Measurements from ENCODE around the gene E2F3. TPM values are rescaled to one million over a fixed set of nuclear protein-coding genes. Genes with fewer than 3 reads are reported as not detected.

E2F3 gene
- 1 to 10 TPM; 8.1 to 9.9 TPM for total RNA-seq
- long read RNA-seq, donor 1, partial matches to known transcripts: 1 of 5 reads
- long read RNA-seq, donor 1, other reads (novel, unspliced or antisense): 4 of 5 reads
- long read RNA-seq, donor 2, partial matches to known transcripts: 0 of 1 reads
- long read RNA-seq, donor 2, other reads (novel, unspliced or antisense): 1 of 1 reads

DNA sequence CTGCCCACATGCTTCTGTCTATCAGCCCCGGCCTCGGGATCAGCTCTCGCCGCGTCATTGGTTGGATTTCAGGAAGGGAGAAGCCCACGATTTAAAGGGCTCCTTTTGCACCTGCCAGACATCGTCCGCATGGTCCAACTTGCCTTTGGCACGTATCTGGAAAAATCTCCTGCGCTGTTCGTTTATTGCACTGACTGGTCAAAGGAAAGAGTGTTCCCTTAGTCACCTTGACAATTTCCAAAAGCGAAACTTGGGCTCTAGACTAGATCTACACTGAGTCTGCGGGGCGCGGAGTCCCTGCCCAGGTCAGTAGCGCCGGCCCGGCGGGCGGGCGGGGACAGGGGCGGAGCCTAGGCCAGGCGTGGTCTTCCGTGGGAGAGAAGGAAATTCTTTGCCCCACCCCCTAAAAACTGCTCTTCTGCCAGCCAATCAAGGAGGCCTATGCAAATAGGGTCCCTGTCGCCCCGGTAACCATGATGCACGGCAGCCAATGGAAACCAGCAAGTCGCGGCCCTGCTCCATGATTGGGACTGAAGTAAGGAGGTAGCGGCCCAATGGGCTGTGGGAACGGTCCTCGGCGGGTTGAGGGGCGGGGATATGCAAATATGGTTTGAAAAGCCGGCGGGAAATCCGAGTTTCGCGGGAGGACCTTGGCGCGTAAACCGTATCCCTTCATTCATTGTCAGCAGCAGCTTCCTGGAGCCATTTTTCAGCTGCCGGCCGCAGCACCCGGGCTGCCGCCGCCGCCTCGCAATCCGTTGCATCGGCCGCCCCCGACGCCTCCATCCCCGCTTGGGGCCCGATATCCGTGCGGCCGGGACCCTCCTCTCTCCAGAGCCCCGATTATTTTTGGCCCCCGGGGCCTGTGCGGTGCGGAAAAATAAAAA lies at the start of gene E2F3:
Gene E2F3, plus strand, starts transcription at position 675 of the 887 bp plus-strand sequence. CDS start 354 bp downstream, outside the sequence.
- intact Hi-C loops (cut with DNase I): loop anchor here in 1 of 2 donors (10.0 kb wide), 2 partner anchors 107 to 133 kb away; partner anchors contain the start of gene CDKAL1
- peak; percentile 100 for DNase-seq (ENCODE audit: low spot score)

DNA sequence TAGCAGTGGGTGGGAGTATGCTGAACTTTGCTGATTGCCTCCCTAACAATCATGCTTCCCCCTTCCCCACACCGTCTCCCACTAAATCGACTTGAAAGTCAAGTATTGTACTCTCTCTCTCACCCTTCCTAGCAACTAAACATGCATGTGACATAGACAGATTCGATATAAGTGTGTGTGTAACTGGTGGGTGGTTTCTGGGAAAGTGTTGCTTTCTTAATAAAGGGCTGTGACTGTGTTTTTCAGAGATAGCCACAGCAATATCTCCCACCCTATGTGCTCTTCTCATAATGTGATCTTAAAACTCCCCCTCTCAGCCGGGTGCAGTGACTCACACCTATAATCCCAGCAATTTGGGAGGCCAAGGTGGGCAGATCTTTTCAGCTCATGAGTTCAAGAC lies 49.3 kb upstream of the E2F3 start:
- no peak for DNase-seq (ENCODE audit: low spot score)
- intact Hi-C loops (cut with DNase I): no loop called here

DNA sequence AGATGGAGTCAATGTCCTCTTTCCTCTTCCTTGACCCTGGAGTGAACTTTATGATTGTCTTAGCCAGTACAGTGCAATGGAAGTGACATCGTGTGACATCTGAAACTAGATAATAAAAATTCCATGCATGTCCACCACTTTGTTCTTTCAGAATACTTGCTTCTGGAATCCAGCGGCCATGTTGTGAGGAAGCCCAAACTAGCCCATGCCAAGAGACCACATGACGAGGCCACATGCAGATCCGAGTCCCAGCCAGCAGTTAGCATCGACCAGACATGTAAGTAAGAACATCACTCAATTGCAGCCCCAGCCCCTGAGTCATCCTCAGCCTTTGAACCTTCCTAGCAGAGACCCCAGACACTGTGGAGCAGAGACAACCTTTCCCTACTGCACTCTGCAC lies 48.5 kb upstream of the E2F3 start:
- intact Hi-C loops (cut with DNase I): no loop called here
- DNase-seq (ENCODE audit: low spot score): no peak

DNA sequence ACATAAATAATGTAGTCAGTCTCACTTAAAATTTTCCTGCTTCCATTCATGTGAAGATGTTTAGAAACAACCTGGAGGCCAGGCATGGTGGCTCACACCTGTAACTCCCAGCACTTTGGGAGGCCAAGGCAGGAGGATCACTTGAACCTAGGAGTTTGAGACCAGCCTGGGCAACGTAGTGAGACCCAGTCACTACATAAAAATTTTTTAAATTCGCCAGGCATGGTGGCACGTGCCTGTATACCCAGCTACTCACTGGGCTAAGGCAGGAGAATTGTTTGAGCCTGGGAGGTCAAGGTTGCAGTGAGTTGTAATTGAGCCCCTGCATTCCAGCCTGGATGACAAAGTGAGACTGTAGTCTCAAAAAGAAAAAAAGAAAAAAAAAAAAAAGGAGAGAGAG lies 47.3 kb upstream of the E2F3 start:
- DNase-seq (ENCODE audit: low spot score): no peak
- intact Hi-C loops (cut with DNase I): loop anchor here in 1 of 2 donors (1.0 kb wide), 1 partner anchor 9 kb away; no protein-coding TSS in a partner anchor

DNA sequence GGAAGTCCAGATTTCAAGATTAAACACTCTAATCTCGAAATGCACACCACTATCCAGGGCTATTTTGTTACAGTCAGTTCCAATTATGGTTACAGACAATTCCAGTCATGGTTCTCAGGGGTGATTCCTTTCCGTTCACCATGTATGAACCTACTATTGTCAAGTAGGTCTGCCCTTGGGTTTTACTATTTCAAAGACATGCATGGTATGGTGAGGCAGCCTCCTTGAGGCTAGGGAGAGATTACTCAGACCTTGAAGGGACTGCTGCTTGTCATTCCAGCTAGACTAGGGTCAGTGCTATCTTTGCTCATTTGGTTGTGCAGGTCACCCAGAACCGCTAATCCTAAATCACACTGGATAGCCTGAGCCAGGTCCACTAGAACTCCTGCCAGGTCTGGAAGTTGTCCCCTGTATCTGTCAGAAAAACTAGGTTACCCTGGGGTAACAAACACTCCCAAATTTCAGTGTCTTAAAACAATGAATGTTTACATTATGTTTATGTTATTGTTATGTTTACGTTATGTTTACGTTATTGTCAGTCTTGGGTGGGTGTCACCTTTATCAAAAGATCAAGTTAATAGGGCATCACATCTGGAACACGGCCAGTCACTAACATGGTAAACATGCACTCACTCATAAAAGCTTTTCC lies 41.1 kb upstream of the E2F3 start:
- no peak for DNase-seq (ENCODE audit: low spot score)
- intact Hi-C loops (cut with DNase I): no loop called here

DNA sequence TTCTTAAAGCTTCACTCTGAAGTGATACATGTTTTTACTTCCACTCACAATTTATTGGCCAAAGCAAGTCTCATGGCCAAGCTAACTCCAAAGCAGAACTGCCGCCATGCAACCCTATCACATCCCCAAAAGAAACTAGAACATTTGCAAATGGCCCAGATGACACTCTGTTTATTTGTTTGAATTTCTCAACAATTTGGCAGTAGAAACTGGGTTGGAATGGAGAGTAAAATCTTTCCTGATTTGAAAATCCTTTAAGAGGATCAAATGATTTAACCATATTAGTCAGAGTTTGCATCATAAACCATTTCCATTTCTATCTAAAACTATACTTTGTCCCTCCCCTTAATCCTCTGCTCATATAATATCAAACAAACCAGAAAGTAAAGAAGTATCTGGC lies 39.1 kb upstream of the E2F3 start:
- DNase-seq (ENCODE audit: low spot score): no peak
- intact Hi-C loops (cut with DNase I): no loop called here

DNA sequence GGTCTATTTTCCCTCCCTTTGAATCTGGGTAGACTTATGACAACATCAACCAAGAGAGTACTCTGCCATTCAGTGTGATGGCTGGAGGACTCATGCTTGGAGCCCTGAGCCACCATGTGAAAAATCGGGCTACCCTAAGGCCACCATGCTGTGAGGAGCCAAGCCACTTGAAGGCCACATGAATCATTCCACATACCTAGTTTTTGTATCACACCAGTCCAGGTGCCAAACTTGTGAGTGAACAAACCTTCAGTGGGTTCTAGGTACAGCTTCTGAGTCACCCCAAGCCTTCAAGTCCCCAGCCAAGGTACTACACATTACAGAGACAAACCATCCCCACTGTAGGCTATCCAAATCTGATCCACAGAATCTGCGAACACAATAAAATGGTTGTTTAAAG lies 37.4 kb upstream of the E2F3 start:
- no peak for DNase-seq (ENCODE audit: low spot score)

DNA sequence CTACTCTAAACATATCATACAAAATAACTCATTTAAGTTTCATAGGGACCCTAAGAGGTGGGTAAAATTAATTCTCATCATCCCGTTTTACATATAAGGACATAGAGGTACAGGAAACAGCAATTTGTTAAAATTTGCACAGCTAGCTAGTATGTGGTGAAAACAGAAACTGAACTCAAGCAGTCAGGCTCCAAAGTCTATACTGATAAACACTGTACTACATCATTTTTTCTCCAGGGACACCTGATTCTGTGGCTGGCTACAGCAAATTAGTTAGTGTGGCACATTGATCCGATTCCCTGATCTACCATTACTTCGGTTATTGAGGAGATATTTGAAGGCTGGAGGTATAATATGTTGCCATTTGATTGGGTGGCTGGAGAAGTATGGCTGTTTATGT lies 36.2 kb upstream of the E2F3 start:
- intact Hi-C loops (cut with DNase I): no loop called here
- no peak for DNase-seq (ENCODE audit: low spot score)

More for the DNA sequence above, 37.4 kb upstream of the E2F3 start:
- intact Hi-C loops (cut with DNase I): no loop called here

DNA sequence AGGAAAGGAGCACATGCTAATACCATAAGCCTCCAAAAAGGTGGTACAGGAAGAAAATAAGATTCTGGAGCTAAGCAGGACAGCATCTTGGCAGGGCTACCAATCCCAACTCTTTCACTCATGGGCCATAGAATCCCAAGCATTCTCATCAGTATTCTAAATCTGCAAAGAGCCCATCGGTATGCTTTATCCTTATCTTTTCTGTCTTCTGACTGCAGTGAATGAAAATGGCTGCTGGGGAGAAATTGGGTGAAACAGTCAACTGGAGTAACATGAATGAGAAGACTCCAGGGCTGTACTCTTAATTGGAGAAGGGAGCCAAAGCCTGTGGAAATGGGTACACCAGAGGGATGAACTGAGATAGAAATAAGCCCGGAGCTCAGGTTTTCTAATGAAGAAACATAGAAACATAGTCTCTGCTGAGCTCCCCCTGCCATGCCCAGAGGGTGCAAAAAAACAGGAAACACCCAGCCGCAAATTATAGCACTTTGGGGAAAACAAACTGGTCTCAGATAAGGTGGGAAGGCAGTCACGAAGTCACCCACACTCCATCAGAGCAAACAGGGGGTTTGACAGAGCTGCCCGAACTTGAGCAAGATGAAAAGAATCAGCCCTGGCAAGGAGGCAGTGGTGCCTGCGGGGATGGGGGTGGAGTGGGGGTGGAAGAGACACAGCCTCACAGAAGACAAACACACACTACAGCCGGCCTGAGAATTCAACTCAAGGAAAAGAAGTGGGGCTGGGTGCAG lies 35.4 kb upstream of the E2F3 start:
- no peak for DNase-seq (ENCODE audit: low spot score)
- intact Hi-C loops (cut with DNase I): no loop called here

DNA sequence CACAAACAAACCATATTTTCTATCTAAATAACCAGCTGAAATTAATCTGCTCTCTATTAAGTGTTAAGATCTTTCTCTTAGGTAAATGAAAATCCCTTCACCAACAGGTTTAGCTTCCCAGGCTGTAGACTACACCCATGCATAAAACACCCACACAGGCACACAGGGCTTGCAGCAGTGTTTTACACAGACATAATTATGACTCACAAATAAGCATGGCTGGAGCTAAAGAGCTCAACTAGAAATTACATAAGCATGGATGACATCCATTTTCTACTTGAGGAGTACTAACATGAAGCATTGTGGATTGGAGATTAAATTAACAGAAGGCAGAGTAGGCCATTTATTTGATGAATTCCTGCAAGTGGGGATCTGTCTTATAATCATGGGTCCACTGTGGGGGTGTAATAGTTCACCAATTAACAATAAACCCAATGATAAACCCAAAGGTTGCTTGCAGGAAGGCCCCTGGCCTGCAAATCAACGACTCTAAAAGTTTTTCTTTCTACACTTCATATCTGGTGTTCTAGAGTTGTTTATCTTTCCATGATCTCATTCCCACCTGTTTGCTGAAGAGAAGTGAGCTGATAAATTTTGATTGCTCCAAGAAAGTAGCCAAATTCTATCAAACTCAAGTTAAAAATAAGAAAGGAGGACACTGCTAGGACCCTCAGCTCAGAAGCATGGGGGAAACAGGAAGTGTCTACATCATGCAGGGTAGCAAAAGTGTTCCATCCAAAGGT lies 33.8 kb upstream of the E2F3 start:
- intact Hi-C loops (cut with DNase I): no loop called here
- DNase-seq (ENCODE audit: low spot score): no peak

DNA sequence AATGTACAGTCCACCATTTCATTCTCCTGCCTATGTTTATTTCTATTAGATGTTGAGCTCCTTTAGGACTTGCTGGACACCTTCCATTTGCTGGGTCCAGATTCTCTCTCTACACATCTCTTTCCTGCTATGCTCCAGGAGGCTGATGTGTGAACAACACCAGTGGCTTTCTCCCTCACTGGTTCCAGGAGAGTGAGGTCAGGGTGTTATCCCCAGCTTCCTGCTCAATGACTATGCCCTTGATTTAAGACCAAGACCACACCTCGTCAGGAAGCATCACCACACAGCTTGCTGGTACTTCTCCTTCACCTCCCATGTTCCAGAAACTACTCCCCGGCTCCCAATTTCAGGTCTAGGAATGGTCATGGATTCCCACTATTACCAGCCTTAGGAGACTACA lies 31.3 kb upstream of the E2F3 start:
- intact Hi-C loops (cut with DNase I): no loop called here
- no peak for DNase-seq (ENCODE audit: low spot score)

DNA sequence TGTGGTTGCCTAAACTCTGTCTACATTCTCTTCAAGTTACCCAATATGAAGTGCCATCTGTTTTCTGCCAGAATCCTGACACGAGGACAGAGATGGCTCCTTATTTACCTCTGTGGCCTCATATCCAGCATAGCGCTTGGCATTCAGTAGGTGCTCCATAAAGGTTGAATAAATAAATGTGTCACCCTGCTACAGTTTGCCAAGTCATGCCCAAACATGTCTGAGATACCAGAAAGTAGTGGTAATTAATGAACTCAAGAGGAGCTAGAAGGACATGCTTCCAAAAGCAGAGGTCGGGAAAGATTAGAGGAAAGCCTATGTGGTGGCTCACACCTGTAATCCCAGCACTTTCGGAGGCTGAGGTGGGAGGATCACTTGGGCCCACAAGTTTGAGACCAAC lies 30.9 kb upstream of the E2F3 start:
- intact Hi-C loops (cut with DNase I): no loop called here
- no peak for DNase-seq (ENCODE audit: low spot score)

DNA sequence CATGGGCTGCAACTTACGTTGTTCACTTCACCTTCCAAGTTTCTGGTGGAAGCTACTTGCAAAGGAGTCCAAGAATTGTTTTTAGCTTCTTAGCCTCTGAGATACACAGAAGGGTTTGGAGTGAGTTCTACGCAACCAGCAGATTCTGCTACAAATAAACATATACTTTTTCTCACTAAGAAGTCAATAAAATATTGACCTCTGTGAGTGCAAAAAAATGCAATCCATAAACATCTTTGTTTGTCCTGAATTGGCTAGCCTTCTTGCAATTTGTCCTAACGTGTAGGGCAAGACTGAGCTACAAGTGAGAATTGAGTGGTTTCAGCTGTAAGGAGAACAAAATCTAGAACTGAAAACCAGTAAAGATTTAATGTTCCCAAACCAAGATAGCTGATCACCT lies 26.2 kb upstream of the E2F3 start:
- DNase-seq (ENCODE audit: low spot score): no peak

DNA sequence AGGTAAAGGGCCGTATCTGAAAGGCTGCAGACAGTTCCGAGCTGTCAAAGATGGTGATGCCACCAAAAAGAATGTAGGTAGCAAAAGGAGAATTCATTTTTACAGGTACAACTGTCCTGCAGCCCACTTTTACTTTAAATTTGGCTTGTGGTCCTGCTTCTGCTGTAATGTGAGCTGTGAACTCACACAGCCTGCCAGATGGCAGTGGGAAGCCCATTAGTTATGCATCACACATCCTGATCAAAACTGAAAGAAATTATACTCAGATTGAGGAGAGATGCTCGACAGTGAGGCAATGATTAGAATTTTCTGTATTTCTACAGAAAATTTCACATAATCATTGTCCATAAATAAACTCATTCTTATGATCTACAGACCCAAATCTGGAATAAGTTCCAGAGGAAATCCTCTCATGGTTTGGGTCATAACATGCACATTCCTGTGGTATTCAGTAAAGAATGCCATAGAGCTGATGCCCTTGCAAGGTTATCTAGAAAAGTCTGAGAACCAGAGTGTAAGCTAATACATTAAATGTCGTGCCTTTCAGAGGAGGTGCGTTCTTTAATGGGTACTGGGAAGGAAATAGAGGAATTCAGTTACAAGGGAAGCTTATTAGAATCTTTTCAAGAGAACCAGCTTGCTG lies 23.9 kb upstream of the E2F3 start:
- intact Hi-C loops (cut with DNase I): no loop called here
- DNase-seq (ENCODE audit: low spot score): no peak

More for the DNA sequence above, 26.2 kb upstream of the E2F3 start:
- intact Hi-C loops (cut with DNase I): no loop called here

DNA sequence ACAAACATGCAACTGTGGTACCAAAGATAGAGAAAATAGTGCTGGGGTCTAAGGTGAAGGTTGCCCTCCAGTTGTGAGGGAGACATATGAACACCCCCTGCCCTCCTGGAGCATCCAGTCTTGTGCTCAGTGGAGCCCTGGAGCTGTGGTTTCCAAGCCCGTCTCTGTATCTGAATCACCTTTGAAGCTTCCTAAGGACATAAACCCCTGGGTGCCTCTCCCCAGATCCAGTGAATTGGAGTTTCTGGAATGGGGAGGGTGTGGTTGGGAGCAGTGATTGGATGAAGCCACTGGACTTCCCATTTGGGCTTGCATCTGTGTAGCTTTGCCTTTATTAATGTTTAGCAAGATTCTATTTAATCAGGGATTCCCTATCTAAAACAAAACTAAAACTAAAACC lies 22.4 kb upstream of the E2F3 start:
- intact Hi-C loops (cut with DNase I): no loop called here
- no peak for DNase-seq (ENCODE audit: low spot score)

DNA sequence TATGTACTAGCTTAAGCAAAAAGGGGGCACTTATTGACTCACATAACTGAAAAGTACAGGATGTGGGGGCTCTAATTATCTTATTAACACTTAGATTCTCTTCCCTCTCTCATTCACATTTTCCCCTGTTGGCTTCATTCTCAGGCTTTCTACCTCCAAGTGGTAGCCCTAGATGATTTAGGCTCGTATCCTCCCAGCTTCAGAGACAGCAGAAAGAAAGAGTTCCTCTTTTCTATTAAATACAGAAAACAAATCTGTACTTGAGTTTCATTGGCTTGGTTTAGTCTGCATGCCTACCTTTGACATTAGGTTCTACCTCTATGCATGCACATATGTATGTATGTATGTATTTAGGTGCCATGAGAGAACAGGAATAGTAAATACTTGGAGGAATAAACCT lies 15.5 kb upstream of the E2F3 start:
- DNase-seq (ENCODE audit: low spot score): no peak
- intact Hi-C loops (cut with DNase I): no loop called here

DNA sequence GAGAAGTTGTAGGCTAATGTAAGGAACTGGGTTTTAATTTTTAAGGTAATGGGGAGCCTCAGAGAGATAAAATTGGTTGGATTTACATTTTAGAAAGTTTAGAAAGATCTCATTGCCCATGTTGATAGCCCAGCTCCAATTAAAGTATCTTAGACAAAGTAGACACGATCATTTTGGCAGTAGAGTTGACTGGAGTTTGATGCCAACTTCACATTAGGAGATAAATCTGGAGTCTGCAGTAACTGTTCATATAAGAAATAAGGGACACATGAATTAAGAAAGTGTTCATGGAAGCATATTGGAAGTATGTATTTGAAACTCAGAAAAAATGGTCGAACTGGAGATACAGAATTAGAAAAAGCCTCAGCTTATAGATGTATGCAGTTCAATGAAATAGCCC lies 12.6 kb upstream of the E2F3 start:
- DNase-seq (ENCODE audit: low spot score): no peak
- intact Hi-C loops (cut with DNase I): no loop called here

DNA sequence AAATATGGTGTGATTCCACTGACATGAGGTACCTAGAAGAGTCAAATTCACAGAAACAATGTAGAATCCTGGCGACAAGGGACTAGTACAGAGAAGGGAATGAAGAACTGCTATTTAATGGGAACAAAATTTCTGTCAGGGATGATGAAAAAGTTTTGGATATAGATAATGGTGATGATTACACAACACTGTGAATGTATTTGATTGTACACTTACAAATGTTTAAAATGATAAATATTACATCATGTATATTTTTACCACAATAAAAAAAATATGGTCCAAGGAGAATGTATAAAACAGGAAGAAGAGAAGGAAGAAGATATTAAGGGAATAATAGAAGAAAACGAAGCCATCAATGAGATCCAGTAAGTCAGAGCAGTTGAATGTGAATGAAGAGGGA lies 8.4 kb upstream of the E2F3 start:
- no peak for DNase-seq (ENCODE audit: low spot score)
- intact Hi-C loops (cut with DNase I): no loop called here

DNA sequence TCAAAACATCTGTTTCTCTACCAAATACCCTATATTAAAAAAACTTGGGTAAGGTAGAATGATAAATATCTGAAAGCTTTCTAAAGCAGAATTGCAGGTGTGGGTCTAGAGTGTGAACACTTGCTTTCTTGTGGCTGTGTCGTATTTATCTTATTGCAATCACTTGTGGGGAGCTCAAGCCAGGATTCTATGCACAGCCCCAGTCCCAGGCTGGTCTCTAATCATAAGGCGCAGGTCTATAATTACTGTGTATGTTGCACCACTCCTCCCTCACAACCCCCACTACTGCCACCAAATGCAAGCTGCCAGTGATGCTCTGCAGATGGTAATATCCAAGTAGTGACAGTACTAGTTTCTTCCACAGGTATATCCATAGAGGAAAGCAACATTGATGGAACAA lies 2.2 kb upstream of the E2F3 start:
- intact Hi-C loops (cut with DNase I): no loop called here
- no peak for DNase-seq (ENCODE audit: low spot score)

Measured in posterior vena cava (tissue), 2 donors.